A549 (cell line): ENCODE results near the gene SP6. TPM values are rescaled to one million over a fixed set of nuclear protein-coding genes. Genes with fewer than 3 reads are reported as not detected.
A peak's percentile ranks its signal among the peaks of the same experiment; 100 is the strongest.

Experiments used
- ATAC-seq, 2 experiments: fragments of 200-7000 bp in 1 of 2; fragments of >200 bp in 1 of 2; cut with Nextera tagmentation in 1 of 2; cut with Tn5 transposase in 1 of 2; 3 replicates each; pipeline versions ENCODE4 v1.8.0 to v1.9.1; 2018 to 2020; ENCODE audit warnings: mild to moderate bottlenecking in 1 of 2, moderate library complexity in 1 of 2
- CTCF ChIA-PET: fragments of 300-600 bp; sonication (Branson Sonifier 250); formaldehyde crosslinking; extraction: SDS; loops from one replicate; lab custom pipeline; 2021; ENCODE audit warnings: antibody characterized with exemption, inconsistent platforms; lab: Yijun Ruan, JAX
- POLR2A ChIA-PET: fragments of 350-600 bp; formaldehyde crosslinking; extraction: SDS; loops from one replicate; lab custom pipeline; 2021; ENCODE audit warnings: antibody characterized with exemption, inconsistent platforms; lab: Yijun Ruan, JAX
- DNase-seq, 2 experiments: peaks; one replicate each; pipeline versions ENCODE4 v3.0.0 to v3.0.0-alpha.2; 2011 to 2016; ENCODE audit warnings: low read depth in 1 of 2, low spot score in 1 of 2
- FAIRE-seq: peaks from 2 replicates; lab custom pipeline; 2011; peaks lifted over from hg19 to GRCh38; lab: Jason Lieb, UNC
- H3K27ac ChIP-seq, 2 experiments: fragments of >200 bp; sonication (Bioruptor Twin); formaldehyde crosslinking; 3 replicates each; pipeline ENCODE4 v1.5.1; 2016 to 2017
- H3K4me1 ChIP-seq: fragments of >200 bp; sonication (Bioruptor Twin); formaldehyde crosslinking; 3 replicates; pipeline ENCODE4 v1.6.1; 2016
- H3K4me2 ChIP-seq: fragments of >200 bp; sonication (Bioruptor Twin); formaldehyde crosslinking; 3 replicates; pipeline ENCODE4 v1.6.1; 2016
- H3K4me3 ChIP-seq: fragments of >200 bp; sonication (Bioruptor Twin); formaldehyde crosslinking; 3 replicates; pipeline ENCODE4 v1.5.1; 2016
- H3K9me3 ChIP-seq: fragments of >200 bp; sonication (Bioruptor Twin); formaldehyde crosslinking; 3 replicates; pipeline ENCODE4 v1.6.1; 2016
- BHLHE40 ChIP-seq: IDR thresholded peaks from 2 replicates; pipeline ENCODE4 v1.6.1; 2012; ENCODE audit warnings: low read depth, low read length, inconsistent platforms
- CBX8 ChIP-seq: fragments of 200-600 bp; sonication (generic); IDR thresholded peaks from 2 replicates; pipeline ENCODE4 v1.6.1; 2016
- CHD2 ChIP-seq: fragments of 150-350 bp; IDR thresholded peaks from 2 replicates; pipeline ENCODE4 v1.6.1; 2014; ENCODE audit warnings: low read length; ENCODE audit not compliant: partially characterized antibody
- CHD4 ChIP-seq: fragments of 200-600 bp; sonication (generic); IDR thresholded peaks from 2 replicates; pipeline ENCODE4 v1.6.1; 2016; ENCODE audit warnings: antibody characterized with exemption, mild to moderate bottlenecking, borderline replicate concordance
- EHF ChIP-seq: fragments of 250-450 bp; sonication (Bioruptor Pico); IDR thresholded peaks from 2 replicates; pipeline ENCODE4 v1.5.0; 2020; ENCODE audit warnings: mild to moderate bottlenecking
- HOXA7 ChIP-seq: fragments of 250-450 bp; sonication (Bioruptor Pico); IDR thresholded peaks from 2 replicates; pipeline ENCODE4 v1.5.0; 2020; ENCODE audit warnings: mild to moderate bottlenecking, moderate library complexity
- HOXB5 ChIP-seq: fragments of 250-450 bp; sonication (Bioruptor Pico); IDR thresholded peaks from 2 replicates; pipeline ENCODE4 v1.5.0; 2020; ENCODE audit warnings: mild to moderate bottlenecking, moderate library complexity
- JUNB ChIP-seq: fragments of >200 bp; sonication (Bioruptor Twin); formaldehyde crosslinking; IDR thresholded peaks from 2 replicates; pipeline ENCODE4 v1.6.1; 2016
- KDM5A ChIP-seq: fragments of 200-600 bp; sonication (generic); IDR thresholded peaks from 2 replicates; pipeline ENCODE4 v1.6.1; 2016; ENCODE audit warnings: antibody characterized with exemption, mild to moderate bottlenecking
- NFE2L2 ChIP-seq: fragments of 150-350 bp; conservative IDR thresholded peaks from 2 replicates; pipeline ENCODE4 v1.6.1; 2014; ENCODE audit warnings: low read length
- NR3C1 ChIP-seq: fragments of >200 bp; sonication (Bioruptor Twin); formaldehyde crosslinking; IDR thresholded peaks from 3 replicates; pipeline ENCODE4 v1.6.1; 2017
- PHF8 ChIP-seq: fragments of 200-600 bp; sonication (generic); IDR thresholded peaks from 2 replicates; pipeline ENCODE4 v1.6.1; 2016; ENCODE audit warnings: low read depth, mild to moderate bottlenecking, antibody characterized with exemption, moderate library complexity, borderline replicate concordance
- POLR2A ChIP-seq: IDR thresholded peaks from 2 replicates; pipeline ENCODE4 v1.6.1; 2012; ENCODE audit warnings: mild to moderate bottlenecking, low read length
- POLR2AphosphoS2 ChIP-seq: conservative IDR thresholded peaks from 2 replicates; pipeline ENCODE4 v1.6.1; 2012; ENCODE audit warnings: low read length, improper control_type of control experiment, inconsistent platforms
- RAD21 ChIP-seq, 2 experiments: fragments of >200 bp in 1 of 2; sonication (Bioruptor Twin) in 1 of 2; formaldehyde crosslinking in 1 of 2; IDR thresholded peaks in 1 of 2; conservative IDR thresholded peaks in 1 of 2; 2 replicates in 1 of 2; 3 replicates in 1 of 2; pipeline ENCODE4 v1.6.1; 2012 to 2018; ENCODE audit warnings: inconsistent platforms in 1 of 2
- RFX5 ChIP-seq: fragments of 450-650 bp; IDR thresholded peaks from 2 replicates; pipeline ENCODE4 v1.7.1; 2014; ENCODE audit warnings: antibody characterized with exemption, mild to moderate bottlenecking, moderate library complexity
- WGBS: methylation state at CpG from one replicate; pipeline ENCODE4 v1.1.6; 2017; ENCODE audit errors: missing lambda C conversion rate; 5-methylcytosine and 5-hydroxymethylcytosine counted together
- polyA plus RNA-seq, 4 experiments: library from polyadenylated mRNA; depleted of rRNA in 3 of 4; stranded (reverse); fragments of >200 nt; fragmentation: RNase III in 1 of 4; extraction: RNeasy Plus Mini Kit Qiagen cat#74134 plus additional on column Dnase treatment in 1 of 4; gene quantifications; 2 replicates in 3 of 4; 3 replicates in 1 of 4; pipeline ENCODE4 v1.2.3, GENCODE V29; 2011 to 2017
- TF ChIP-seq, protein P1 (sequence below): fragments of 200-600 bp; sonication (generic); IDR thresholded peaks from 2 replicates; pipeline ENCODE4 v1.6.1; 2016; ENCODE audit warnings: antibody characterized with exemption, mild to moderate bottlenecking, moderate library complexity
- TF ChIP-seq, protein P2 (sequence below): fragments of >200 bp; sonication (Bioruptor Twin); formaldehyde crosslinking; IDR thresholded peaks from 3 replicates; pipeline ENCODE4 v1.6.1; 2016
- TF ChIP-seq, protein P3 (sequence below): IDR thresholded peaks from 2 replicates; pipeline ENCODE4 v1.6.1; 2012

Gene SP6
- polyA plus RNA-seq, 2 of the 4 experiments (the other 2 are of a cell fraction): 0.61 to 2.1 TPM

DNA sequence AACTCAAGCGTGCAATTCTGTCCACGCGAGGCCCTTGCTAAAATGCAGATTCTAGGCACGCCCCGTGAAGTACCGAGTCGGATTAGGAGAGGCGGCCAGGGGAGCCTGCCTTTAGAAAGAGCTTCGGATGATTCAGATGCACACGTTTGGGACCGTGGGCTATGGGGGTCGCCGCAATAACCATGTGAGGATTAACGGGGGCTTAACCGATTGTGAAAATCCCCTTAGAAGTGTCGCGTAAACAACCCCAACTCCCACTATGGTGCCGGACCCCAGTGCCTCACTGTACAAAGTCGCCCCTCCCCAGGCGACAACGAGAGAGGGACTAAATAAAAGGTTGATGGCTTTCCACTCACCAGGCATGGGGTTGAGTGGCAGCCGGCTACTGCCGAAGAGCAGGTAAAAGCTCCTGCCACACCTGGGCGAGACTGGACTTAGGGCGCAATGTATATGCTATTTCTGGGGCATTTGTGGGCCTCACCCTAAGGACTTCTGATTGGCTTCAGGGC is 44.4 kb upstream of the SP6 start:
- Histone ChIP-seq H3K27ac (peak overlapping the region; percentile 89), H3K4me1 (peaks cover 16% of the 10 kb centered on the region; the same call in 2 of the 3 replicates), H3K4me2 (peak overlapping the region; percentile 87), H3K9me3 (no peaks in the 10 kb centered on the region), H3K4me3 (peak overlapping the region; percentile 86)
- ChIA-PET POLR2A (interaction anchor here (0.5 to 1.8 kb wide), 38 partner anchors 9 to 1296 kb away, joined by 3 to 38 read pairs (median 5); partner anchors contain the start of genes CDK5RAP3, KPNB1, LRRC46 and MRPL10), CTCF (interaction anchor here (0.7 to 18.8 kb wide), 10 partner anchors 10 to 277 kb away, joined by 3 to 1860 read pairs (median 5); partner anchors contain the start of genes CDK5RAP3, LRRC46, MRPL10 and SCRN2)
- under 1% methylated on average over 25 of the region's 25 CpGs for WGBS
- TF ChIP-seq CHD4: peak; percentile 59; the same call in 1 of the 2 replicates
- TF ChIP-seq EHF: no peak
- peak; percentile 96 for TF ChIP-seq PHF8
- TF ChIP-seq, protein P1, sequence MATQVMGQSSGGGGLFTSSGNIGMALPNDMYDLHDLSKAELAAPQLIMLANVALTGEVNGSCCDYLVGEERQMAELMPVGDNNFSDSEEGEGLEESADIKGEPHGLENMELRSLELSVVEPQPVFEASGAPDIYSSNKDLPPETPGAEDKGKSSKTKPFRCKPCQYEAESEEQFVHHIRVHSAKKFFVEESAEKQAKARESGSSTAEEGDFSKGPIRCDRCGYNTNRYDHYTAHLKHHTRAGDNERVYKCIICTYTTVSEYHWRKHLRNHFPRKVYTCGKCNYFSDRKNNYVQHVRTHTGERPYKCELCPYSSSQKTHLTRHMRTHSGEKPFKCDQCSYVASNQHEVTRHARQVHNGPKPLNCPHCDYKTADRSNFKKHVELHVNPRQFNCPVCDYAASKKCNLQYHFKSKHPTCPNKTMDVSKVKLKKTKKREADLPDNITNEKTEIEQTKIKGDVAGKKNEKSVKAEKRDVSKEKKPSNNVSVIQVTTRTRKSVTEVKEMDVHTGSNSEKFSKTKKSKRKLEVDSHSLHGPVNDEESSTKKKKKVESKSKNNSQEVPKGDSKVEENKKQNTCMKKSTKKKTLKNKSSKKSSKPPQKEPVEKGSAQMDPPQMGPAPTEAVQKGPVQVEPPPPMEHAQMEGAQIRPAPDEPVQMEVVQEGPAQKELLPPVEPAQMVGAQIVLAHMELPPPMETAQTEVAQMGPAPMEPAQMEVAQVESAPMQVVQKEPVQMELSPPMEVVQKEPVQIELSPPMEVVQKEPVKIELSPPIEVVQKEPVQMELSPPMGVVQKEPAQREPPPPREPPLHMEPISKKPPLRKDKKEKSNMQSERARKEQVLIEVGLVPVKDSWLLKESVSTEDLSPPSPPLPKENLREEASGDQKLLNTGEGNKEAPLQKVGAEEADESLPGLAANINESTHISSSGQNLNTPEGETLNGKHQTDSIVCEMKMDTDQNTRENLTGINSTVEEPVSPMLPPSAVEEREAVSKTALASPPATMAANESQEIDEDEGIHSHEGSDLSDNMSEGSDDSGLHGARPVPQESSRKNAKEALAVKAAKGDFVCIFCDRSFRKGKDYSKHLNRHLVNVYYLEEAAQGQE: peak; percentile 35
- peak; percentile 27; the same call in 1 of the 2 replicates for TF ChIP-seq KDM5A
- TF ChIP-seq POLR2A: peak; percentile 83
- TF ChIP-seq, protein P2, sequence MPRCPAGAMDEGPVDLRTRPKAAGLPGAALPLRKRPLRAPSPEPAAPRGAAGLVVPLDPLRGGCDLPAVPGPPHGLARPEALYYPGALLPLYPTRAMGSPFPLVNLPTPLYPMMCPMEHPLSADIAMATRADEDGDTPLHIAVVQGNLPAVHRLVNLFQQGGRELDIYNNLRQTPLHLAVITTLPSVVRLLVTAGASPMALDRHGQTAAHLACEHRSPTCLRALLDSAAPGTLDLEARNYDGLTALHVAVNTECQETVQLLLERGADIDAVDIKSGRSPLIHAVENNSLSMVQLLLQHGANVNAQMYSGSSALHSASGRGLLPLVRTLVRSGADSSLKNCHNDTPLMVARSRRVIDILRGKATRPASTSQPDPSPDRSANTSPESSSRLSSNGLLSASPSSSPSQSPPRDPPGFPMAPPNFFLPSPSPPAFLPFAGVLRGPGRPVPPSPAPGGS: peak; percentile 93; the same call in 2 of the 3 replicates
- TF ChIP-seq, protein P3, sequence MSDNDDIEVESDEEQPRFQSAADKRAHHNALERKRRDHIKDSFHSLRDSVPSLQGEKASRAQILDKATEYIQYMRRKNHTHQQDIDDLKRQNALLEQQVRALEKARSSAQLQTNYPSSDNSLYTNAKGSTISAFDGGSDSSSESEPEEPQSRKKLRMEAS: peak; percentile 46
- TF ChIP-seq HOXA7 (CRISPR knock-in tag): no peak
- 0 out of 2 replicates have a peak, but pooled peaks have one; percentile 31 for TF ChIP-seq HOXB5
- peak; percentile 9 to 20 for ATAC-seq
- peak; percentile 31 to 44 for DNase-seq
- FAIRE-seq: no peak

DNA sequence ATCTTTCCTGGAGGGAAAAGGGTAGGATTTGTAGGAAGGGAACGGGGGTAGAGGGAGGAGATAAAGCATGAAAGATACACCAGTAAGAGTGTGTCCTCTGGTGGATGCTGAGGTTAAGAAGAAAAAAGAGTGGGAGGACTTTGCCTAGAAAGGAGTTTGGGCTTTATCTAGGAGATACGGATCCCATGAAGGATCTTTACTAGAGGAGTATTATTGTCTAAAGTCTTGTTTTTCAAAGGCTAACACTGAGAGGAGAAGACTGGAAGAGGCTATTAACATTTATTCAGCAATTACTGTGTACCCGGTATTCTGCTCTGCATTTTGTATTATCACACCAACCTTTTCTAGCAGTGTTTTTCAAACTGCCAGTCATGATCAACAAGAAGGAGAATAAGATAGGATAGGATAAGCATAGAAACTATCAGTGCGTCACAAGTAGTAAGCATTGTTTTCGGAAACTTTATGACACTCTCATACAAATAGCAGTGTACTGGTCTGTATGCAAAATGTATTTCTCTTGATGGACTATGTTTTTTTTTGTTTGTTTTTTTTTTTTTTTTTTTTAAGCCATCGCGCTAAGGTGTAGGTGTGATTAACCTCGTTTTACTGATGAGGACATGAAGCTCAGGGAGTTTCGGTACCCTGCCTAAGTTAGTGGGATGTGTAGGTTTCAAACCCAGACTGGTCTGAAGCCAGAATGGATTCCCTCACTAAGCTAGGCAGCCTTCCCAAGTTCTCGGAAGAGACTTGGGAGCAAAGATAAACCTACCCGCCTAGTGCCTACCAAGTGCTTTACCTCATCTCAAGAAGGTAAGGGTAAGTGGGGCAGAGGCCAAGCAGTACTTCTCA is 43.8 kb upstream of the SP6 start:
- Histone ChIP-seq H3K9me3 (no peaks in the 10 kb centered on the region), H3K4me3 (peak overlapping the region; percentile 86), H3K27ac (peak overlapping the region; percentile 89), H3K4me1 (peaks cover 17% of the 10 kb centered on the region; the same call in 2 of the 3 replicates), H3K4me2 (peak overlapping the region; percentile 87)
- ChIA-PET POLR2A (interaction anchor here (0.6 to 1.8 kb wide), 23 partner anchors 9 to 1297 kb away, joined by 3 to 38 read pairs (median 7); partner anchors contain the start of genes CDK5RAP3, KPNB1, LRRC46 and MRPL10), CTCF (interaction anchor here (0.7 to 18.8 kb wide), 13 partner anchors 10 to 276 kb away, joined by 3 to 1860 read pairs (median 5); partner anchors contain the start of genes CDK5RAP3, LRRC46, MRPL10 and SCRN2)
- FAIRE-seq: no peak
- TF ChIP-seq, protein P2: no peak
- TF ChIP-seq CBX8 (no peak), BHLHE40 (no peak), CHD4 (no peak), RFX5 (no peak), RAD21 (conservative IDR thresholded peaks at IDR 0.05 in 1 of 2, IDR thresholded peaks at IDR 0.05 in 1 of 2) (peak in 1 of 2 experiments; percentile 18; a peak in 1 of 5 replicates), NR3C1 (no peak), CHD2 (no peak), NFE2L2 (0 out of 2 replicates have a peak, but pooled peaks have one; percentile 6), JUNB (no peak), POLR2AphosphoS2 (no peak)
- DNase-seq: no peak
- ATAC-seq: peak in 1 of 2 experiments; percentile 0; a peak in 1 of 6 replicates
- WGBS: 42% methylated on average over 11 of the region's 11 CpGs
